IMR-90 (cell line): ENCODE data around the gene RAB27B.

ENCODE experiments used
- CEBPB ChIP-seq: IDR thresholded peaks from 2 replicates; pipeline ENCODE4 v1.6.1; 2012; ENCODE audit warnings: low read depth, low read length, improper control_type of control experiment
- RAD21 ChIP-seq: IDR thresholded peaks from 2 replicates; pipeline ENCODE4 v1.6.1; 2012; ENCODE audit warnings: low read length, improper control_type of control experiment
- TF ChIP-seq, protein P1 (sequence below): fragments of 150-350 bp; IDR thresholded peaks from 2 replicates; pipeline ENCODE4 v1.6.1; 2016; ENCODE audit warnings: low read depth, mild to moderate bottlenecking, low read length, moderate library complexity, borderline replicate concordance

- TF ChIP-seq, protein P1, sequence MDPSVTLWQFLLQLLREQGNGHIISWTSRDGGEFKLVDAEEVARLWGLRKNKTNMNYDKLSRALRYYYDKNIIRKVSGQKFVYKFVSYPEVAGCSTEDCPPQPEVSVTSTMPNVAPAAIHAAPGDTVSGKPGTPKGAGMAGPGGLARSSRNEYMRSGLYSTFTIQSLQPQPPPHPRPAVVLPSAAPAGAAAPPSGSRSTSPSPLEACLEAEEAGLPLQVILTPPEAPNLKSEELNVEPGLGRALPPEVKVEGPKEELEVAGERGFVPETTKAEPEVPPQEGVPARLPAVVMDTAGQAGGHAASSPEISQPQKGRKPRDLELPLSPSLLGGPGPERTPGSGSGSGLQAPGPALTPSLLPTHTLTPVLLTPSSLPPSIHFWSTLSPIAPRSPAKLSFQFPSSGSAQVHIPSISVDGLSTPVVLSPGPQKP, result no peak
- TF ChIP-seq CEBPB, result no peak
- no peak for TF ChIP-seq RAD21
These were observed 31.6 kb downstream of the RAB27B start for GRCh38 chr18:54859667-54860421.
